Muscle of leg (tissue), 11 donors: ENCODE results near the gene TNNC1. TPM values are rescaled to one million over a fixed set of nuclear protein-coding genes. Genes with fewer than 3 reads are reported as not detected.

ENCODE experiments used
- DNase-seq: peaks from one replicate; pipeline ENCODE4 v3.0.0; 2013
- H3K27ac ChIP-seq: one replicate; pipeline ENCODE4 v1.5.1; 2013; ENCODE audit warnings: mild to moderate bottlenecking, low read length, control low read depth
- H3K27me3 ChIP-seq: one replicate; pipeline ENCODE4 v1.6.1; 2013; ENCODE audit warnings: low read length; ENCODE audit not compliant: control insufficient read depth, insufficient read depth
- H3K36me3 ChIP-seq: one replicate; pipeline ENCODE4 v1.6.1; 2013; ENCODE audit warnings: low read length; ENCODE audit not compliant: control insufficient read depth, insufficient read depth
- H3K4me1 ChIP-seq: one replicate; pipeline ENCODE4 v1.6.1; 2013; ENCODE audit warnings: low read length; ENCODE audit not compliant: control insufficient read depth, insufficient read depth
- H3K4me3 ChIP-seq: one replicate; pipeline ENCODE4 v1.5.1; 2013; ENCODE audit warnings: low read length, control low read depth
- H3K9me3 ChIP-seq: replicated peaks from 2 replicates; pipeline ENCODE4 v1.6.1; 2013; ENCODE audit warnings: low read depth, low read length; ENCODE audit not compliant: control insufficient read depth
- WGBS: methylation state at CpG from one replicate; pipeline ENCODE4 v1.1.5; 2013; ENCODE audit warnings: missing lambda C conversion rate; ENCODE audit not compliant: insufficient coverage; 5-methylcytosine and 5-hydroxymethylcytosine counted together
- polyA plus RNA-seq, 8 donors: library from polyadenylated mRNA; unstranded; fragments of 120-200 nt; gene quantifications; one replicate each; pipeline versions ENCODE4 v1.2.1 to v1.2.3, GENCODE V29; 2013; ENCODE audit warnings: inconsistent platforms in 1 of 8, low replicate concordance in 1 of 8; ENCODE audit not compliant: insufficient read length in 8 of 8, insufficient read depth in 1 of 8
- total RNA-seq: library from RNA; stranded (reverse); fragments of 120-200 nt; gene quantifications from one replicate; pipeline ENCODE4 v1.2.4, GENCODE V29; 2013

The TNNC1 gene
- total and polyA plus RNA-seq, 9 donors: 521 to 1,724 (median 617) TPM

DNA sequence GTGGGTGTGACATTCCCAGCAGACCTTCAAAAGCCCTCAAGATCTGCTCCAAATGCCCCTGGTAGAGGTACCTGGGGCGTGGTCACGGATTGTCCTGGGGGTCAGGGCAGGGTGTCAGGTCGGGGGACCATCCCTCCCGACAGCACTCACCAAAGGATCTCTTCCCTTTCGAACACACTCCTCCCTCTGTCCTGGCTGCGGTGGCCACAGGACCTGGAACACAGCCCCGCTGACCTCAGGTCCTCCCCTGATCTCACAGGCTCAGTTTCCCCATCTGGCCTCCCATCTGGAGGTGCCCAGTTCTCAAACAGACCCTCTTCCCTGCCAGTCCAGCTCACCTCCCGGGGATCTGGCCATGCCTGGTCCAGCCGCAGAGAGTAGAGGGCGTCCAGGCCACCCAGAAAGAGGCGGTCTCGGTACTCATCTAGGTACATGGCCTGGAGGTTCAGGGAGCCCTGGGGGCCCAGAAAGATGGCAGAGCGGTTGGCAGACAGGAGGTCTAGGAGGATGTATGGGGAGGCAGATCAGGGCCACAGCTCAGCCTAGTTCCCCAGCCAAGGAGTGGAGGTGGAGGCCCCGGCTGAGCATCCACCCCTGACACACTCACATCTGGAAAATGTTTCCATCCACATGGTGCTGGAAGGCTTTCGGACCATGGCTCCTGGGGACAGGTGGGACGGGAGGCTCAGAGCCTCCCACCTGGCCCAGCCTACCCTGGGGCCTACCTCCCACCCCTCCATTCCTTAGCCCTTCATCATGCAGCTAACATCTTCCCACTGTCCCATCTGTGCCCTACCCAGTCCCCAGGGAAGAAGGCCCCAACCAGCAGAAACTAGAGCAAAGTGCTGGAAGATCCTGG, 11.2 kb downstream of the TNNC1 start:
- DNase-seq: no peak
- whole genome bisulfite sequencing: 73% methylated on average over 15 of the region's 16 CpGs
- H3K4me3 ChIP-seq: no peak overlapping the region

DNA sequence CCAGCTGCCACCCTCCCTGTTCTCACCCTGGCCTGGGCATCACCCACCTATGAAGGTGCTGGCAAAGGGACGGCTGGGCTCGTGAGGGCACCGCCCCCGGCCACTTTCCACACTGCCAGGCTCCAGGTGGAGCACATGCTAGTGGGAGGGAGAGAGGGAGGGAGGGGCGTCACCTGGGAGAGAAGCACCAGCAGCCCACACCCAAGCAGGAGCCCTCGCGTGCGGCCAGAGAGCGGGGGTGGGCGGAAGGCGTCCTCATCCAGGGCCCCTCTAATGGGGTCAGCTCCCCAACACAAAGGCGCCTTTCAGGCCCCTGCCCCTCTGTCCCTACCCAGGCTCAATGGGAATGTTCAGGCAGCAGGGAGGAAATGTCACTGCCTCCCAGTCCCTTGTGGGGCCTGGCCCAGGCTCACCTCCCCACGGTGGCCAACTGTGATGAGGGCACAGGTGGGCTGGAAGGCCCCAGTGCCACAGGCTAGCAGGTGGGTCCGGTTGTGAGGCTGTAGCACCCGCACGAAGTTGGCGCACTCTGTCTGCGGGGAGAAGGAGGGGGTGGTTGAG, 12.0 kb downstream of the TNNC1 start:
- WGBS: 80% methylated on average over 13 of the region's 18 CpGs
- peaks cover 5% of the 10 kb centered on the region for H3K36me3 ChIP-seq
- H3K27ac ChIP-seq: no peak overlapping the region
- peaks cover under 1% of the 10 kb centered on the region for H3K27me3 ChIP-seq
- no peak overlapping the region for H3K4me3 ChIP-seq
- DNase-seq: no peak
- peaks cover 52% of the 10 kb centered on the region for H3K4me1 ChIP-seq
- H3K9me3 ChIP-seq: no peaks in the 10 kb centered on the region

More for the DNA sequence above, 11.2 kb downstream of the TNNC1 start:
- Histone ChIP-seq H3K4me1 (peaks cover 46% of the 10 kb centered on the region), H3K9me3 (no peaks in the 10 kb centered on the region), H3K27me3 (peaks cover 2% of the 10 kb centered on the region), H3K27ac (no peak overlapping the region), H3K36me3 (peaks cover 5% of the 10 kb centered on the region)

DNA sequence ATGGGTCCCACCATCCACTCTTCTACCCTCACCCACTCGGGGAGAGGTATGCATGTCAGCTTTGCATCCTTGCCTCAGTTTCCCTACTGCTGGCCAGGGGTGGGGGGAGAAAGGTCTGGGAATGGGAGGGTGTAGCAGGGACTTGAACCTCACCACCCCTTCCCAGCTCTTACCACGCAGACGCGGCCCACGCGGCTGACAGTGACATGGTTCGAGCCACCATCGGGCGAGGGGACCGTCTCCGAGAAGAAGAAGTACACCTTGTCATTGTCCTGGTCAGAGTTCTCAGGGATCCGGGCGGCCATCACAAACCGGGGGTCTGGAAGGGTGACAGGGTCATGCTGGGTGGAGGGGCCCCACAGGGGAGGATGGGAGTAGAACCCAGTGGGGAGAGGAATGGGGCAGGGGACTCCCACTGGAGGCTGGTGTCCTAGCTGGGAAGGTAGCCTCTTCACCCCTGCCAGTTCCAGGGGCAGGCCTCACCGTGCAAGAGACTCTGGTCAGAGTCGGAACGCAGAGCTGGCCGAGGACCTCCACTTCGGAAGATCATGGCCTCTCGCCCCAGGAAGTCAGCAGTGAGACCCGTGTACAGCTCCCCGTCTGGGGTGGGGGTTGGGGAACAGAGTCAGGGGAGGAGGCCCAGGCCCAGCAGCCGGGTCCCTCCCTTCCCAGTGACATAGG, 12.6 kb downstream of the TNNC1 start:
- Histone ChIP-seq H3K27ac (no peak overlapping the region), H3K27me3 (no peaks in the 10 kb centered on the region), H3K4me1 (peaks cover 56% of the 10 kb centered on the region), H3K36me3 (peaks cover 5% of the 10 kb centered on the region), H3K9me3 (no peaks in the 10 kb centered on the region), H3K4me3 (no peak overlapping the region)
- DNase-seq: no peak
- 93% methylated on average over 17 of the region's 23 CpGs for WGBS

DNA sequence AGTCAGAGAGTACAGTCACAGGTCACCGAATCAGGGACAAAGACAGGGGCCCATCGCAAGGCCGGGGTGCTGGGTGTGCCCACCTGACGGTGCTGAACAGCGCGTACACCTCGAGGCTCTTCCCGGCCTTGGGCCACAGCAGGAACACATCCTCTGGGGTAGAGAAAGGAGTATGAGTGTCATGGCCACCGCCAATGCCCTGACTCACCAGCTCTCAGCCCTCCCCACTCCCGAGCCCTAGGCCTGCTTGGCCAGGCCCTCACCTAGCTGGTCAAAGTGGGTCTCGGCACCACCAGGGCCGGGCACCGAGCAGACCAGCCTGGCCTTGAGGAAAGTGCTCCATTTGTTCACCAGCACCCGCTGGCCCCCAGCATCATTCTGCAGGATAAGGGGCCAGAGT, 13.2 kb downstream of the TNNC1 start:
- DNase-seq: no peak
- no peak overlapping the region for H3K27ac ChIP-seq
- peaks cover 61% of the 10 kb centered on the region for H3K4me1 ChIP-seq
- H3K4me3 ChIP-seq: no peak overlapping the region
- peaks cover 5% of the 10 kb centered on the region for H3K36me3 ChIP-seq
- 96% methylated on average over 8 of the region's 14 CpGs for WGBS
- H3K27me3 ChIP-seq: no peaks in the 10 kb centered on the region
- no peaks in the 10 kb centered on the region for H3K9me3 ChIP-seq

DNA sequence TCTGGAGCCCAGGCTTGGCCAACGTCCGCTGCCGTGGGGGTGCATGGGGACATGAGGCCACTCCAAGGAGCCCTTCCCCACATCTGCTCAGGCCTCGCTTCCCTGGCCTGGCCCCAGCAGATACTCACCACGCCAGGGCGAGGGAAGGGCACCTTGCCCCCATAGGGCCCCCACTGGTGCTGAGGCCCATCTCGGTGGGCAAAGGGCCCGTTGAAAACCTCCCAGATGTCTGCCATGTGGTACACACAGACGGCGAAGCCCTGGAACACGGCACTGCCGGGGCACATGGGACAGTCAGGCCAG, 13.6 kb downstream of the TNNC1 start:
- WGBS: 93% methylated on average over 11 of the region's 12 CpGs
- H3K36me3 ChIP-seq: peaks cover 5% of the 10 kb centered on the region
- no peak for DNase-seq
- peaks cover 62% of the 10 kb centered on the region for H3K4me1 ChIP-seq
- H3K4me3 ChIP-seq: no peak overlapping the region
- no peaks in the 10 kb centered on the region for H3K9me3 ChIP-seq
- no peak overlapping the region for H3K27ac ChIP-seq
- H3K27me3 ChIP-seq: no peaks in the 10 kb centered on the region

DNA sequence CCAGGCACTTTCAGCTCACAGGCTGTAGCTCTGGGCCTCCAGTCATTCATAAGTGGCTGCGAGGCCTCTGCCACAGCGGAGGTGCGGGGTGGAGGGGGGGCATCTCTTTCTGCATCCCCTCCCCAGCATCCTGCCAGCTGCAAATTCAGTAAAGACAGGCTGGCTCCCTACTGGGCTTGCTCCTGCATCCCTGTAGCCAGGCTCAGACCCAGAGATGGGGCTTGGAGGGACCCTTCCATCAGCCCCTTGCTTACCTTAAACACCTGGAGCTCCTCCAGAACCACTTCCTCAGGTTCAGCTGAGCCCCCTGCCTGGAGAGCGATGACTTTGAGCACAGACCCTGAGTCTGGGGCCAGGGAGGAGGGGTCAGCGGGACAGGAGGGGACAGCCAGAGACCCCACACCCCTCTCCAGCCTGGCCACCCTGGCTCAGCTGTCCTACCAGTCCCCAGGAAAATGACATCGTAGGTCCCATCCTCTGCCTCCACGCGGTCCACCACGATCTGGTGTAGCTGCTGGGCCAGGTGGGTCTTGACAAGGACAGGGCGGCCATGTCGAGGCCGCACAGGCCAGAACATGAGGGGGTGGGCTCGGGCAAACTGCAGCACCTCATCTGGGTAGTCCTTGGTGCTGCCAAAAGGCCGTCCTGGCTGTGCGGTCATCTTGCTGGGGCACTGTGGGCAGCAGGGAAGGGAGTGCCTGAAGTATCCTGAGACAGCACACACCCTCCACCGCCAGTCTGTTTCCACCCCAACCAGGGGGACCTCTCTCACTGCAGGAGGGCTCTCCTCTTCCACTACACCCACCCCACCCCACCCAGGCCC, 14.2 kb downstream of the TNNC1 start:
- Histone ChIP-seq H3K4me1 (peaks cover 62% of the 10 kb centered on the region), H3K36me3 (peaks cover 5% of the 10 kb centered on the region), H3K27ac (no peak overlapping the region), H3K9me3 (no peaks in the 10 kb centered on the region), H3K27me3 (no peaks in the 10 kb centered on the region), H3K4me3 (no peak overlapping the region)
- no peak for DNase-seq
- WGBS: 87% methylated on average over 10 of the region's 16 CpGs

DNA sequence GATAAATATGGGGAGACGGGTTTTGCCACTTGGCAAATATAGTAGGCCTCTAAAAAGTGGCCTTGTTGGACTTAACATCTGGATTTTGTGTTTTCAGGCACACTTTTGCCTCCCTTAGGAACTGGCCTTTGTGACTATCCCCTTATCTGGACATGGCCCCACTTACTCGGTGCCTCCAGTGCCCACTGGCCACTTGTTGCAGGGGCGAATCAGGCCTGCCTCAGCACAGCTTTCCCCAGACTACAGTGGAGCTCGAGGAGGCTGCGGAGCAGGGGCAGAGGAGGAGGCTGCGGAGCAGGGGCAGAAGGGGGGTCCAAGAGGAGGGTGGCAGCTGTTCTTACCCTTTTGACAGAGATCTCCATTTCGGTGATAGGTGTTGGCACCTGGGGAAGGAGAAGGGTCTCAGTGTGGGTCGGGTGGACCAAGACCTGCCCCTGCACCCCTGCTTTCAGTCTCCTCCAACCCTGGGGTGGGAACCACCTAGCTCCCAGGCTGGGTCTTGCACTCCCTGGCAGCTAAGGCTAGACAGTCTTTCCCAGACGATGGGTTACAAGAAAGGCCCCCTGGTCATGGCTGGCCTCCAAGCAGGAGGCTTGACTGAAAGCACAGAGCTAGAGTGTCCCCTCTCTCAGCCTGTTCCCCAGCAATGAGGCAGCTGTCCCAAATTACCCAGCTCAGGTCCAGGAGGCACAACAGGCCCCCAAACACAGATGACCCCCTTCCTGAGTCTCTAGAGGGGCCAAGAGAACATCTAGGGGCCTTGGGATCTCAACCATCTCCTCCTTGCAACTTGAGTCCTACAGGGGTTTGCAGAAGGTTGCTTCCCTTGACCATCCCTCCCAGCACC, 15.0 kb downstream of the TNNC1 start:
- WGBS: 68% methylated on average over 5 of the region's 9 CpGs
- Histone ChIP-seq H3K9me3 (no peaks in the 10 kb centered on the region), H3K27ac (no peak overlapping the region), H3K27me3 (no peaks in the 10 kb centered on the region), H3K4me1 (peaks cover 62% of the 10 kb centered on the region), H3K4me3 (no peak overlapping the region), H3K36me3 (peaks cover 5% of the 10 kb centered on the region)
- no peak for DNase-seq

DNA sequence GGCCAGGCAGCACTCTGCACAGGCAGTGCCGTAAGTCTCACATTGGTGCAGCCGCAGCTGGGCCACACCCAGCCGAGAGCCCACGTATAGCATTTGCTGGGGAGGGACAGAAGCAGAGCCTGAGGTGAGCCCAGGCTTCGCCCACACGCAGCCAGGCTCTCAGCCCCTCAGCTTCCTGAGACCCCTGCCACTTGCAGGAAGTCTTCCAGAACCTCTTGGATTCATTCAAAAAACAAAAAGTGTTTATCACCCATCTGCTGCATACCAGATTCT, 15.8 kb downstream of the TNNC1 start:
- H3K36me3 ChIP-seq: peaks cover 5% of the 10 kb centered on the region
- H3K27ac ChIP-seq: no peak overlapping the region
- H3K4me1 ChIP-seq: peaks cover 61% of the 10 kb centered on the region
- 79% methylated on average over 4 of the region's 6 CpGs for WGBS
- H3K27me3 ChIP-seq: no peaks in the 10 kb centered on the region
- no peaks in the 10 kb centered on the region for H3K9me3 ChIP-seq
- no peak overlapping the region for H3K4me3 ChIP-seq
- no peak for DNase-seq

DNA sequence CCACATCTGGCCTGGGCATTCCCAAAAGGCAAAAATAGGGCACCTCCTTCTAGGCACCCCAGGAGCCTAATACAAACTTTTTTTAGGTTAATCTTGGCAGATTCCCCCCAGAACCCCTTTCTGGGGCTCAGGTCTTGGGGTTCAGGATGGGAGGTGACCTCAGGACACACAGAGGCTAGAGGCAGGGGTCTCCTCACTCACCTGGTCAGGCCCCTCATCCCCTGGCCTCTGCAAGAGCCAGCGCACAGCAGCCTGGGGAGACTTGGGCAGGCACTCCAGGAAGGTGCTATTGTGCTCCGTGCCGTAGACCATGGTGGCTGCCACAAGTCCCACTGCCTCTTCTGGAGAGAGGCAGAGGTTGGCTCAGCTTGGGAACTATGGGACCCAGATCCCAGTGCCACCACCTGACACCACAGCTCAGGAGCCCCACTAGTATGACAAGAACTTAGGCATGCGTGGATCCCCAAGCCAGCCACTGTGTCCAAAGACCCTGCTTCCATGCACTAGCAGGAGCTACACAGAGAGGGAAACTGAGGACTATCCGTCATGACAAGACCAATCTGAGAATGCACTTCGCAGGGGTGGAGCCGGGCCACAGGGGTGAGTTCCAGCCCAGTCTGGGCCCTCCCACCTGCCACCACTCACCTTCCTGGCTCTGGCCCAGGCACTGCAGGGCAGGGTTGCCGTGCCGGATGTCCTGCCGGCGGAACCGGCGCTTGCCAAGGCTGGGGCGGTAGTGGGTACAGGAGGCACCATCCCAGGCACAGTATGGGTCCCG, 16.3 kb downstream of the TNNC1 start:
- Histone ChIP-seq H3K36me3 (peaks cover 5% of the 10 kb centered on the region), H3K9me3 (no peaks in the 10 kb centered on the region), H3K4me3 (no peak overlapping the region), H3K4me1 (peaks cover 61% of the 10 kb centered on the region), H3K27ac (peak overlapping the region; percentile 82), H3K27me3 (no peaks in the 10 kb centered on the region)
- 92% methylated on average over 13 of the region's 15 CpGs for WGBS
- no peak for DNase-seq
